IMR-90 (cell line): ENCODE data around the gene PTPN22. TPM values are rescaled to one million over a fixed set of nuclear protein-coding genes. Genes with fewer than 3 reads are reported as not detected.

Source experiments
- ATAC-seq: fragments of 200-7000 bp; cut with Tn5 transposase; 2 replicates; pipeline ENCODE4 v1.9.1; 2020; ENCODE audit warnings: low read depth, mild to moderate bottlenecking, moderate library complexity
- BruUV-seq: library from RNA; stranded (reverse); fragments of 400-500 nt; replicated peaks from 2 replicates; lab custom pipeline; 2021; lab: Mats Ljungman, UMichigan
- CTCF ChIA-PET: fragments of 300-600 bp; formaldehyde crosslinking; extraction: SDS; loops from one replicate; lab custom pipeline; 2021; ENCODE audit warnings: antibody characterized with exemption; lab: Yijun Ruan, JAX
- POLR2A ChIA-PET: fragments of 300-600 bp; sonication (Branson Sonifier 250); formaldehyde crosslinking; loops from one replicate; lab custom pipeline; 2022; ENCODE audit warnings: antibody characterized with exemption; ENCODE audit not compliant: unreplicated experiment; lab: Charles Lee
- DNase-seq: peaks from one replicate; pipeline ENCODE4 v3.0.0; 2013
- H2AFZ ChIP-seq: replicated peaks from 2 replicates; pipeline ENCODE3; 2013; ENCODE audit warnings: low read length, mild to moderate bottlenecking; ENCODE audit not compliant: poor library complexity
- H2AK5ac ChIP-seq: 2 replicates; pipeline ENCODE4 v1.6.1; 2013; ENCODE audit warnings: low read depth, low read length, inconsistent platforms
- H2AK9ac ChIP-seq: replicated peaks from 2 replicates; pipeline ENCODE3; 2013; ENCODE audit warnings: mild to moderate bottlenecking, low read depth, low read length, moderate library complexity; ENCODE audit not compliant: poor library complexity
- H2BK120ac ChIP-seq: 2 replicates; pipeline ENCODE4 v1.6.1; 2013; ENCODE audit warnings: low read depth, low read length, inconsistent platforms
- H2BK15ac ChIP-seq: 3 replicates; pipeline ENCODE4 v1.6.1; 2013; ENCODE audit warnings: low read depth, low read length, inconsistent platforms
- H2BK20ac ChIP-seq: 2 replicates; pipeline ENCODE4 v1.6.1; 2013; ENCODE audit warnings: low read depth, mild to moderate bottlenecking, inconsistent platforms, low read length, moderate library complexity
- H2BK5ac ChIP-seq: 2 replicates; pipeline ENCODE4 v1.6.1; 2013; ENCODE audit warnings: mild to moderate bottlenecking, low read depth, low read length, inconsistent platforms; ENCODE audit not compliant: poor library complexity, severe bottlenecking
- H3K14ac ChIP-seq: replicated peaks from 2 replicates; pipeline ENCODE4 v1.6.1; 2013; ENCODE audit warnings: low read depth, low read length, inconsistent platforms
- H3K18ac ChIP-seq: 2 replicates; pipeline ENCODE4 v1.6.1; 2013; ENCODE audit warnings: low read depth, low read length, control low read depth
- H3K23ac ChIP-seq: 2 replicates; pipeline ENCODE4 v1.6.1; 2013; ENCODE audit warnings: low read depth, low read length, inconsistent platforms
- H3K27ac ChIP-seq: 2 replicates; pipeline ENCODE4 v1.5.1; 2013; ENCODE audit warnings: mild to moderate bottlenecking, control low read depth, low read length; ENCODE audit not compliant: insufficient read depth
- H3K27me3 ChIP-seq: 2 replicates; pipeline ENCODE4 v1.6.1; 2013; ENCODE audit warnings: low read length; ENCODE audit not compliant: control insufficient read depth, insufficient read depth
- H3K36me3 ChIP-seq: 2 replicates; pipeline ENCODE4 v1.6.1; 2013; ENCODE audit warnings: low read length, mixed read lengths; ENCODE audit not compliant: control insufficient read depth, insufficient read depth
- H3K4ac ChIP-seq: 2 replicates; pipeline ENCODE4 v1.6.1; 2013; ENCODE audit warnings: low read depth, low read length, inconsistent platforms
- H3K4me1 ChIP-seq: 2 replicates; pipeline ENCODE4 v1.6.1; 2013; ENCODE audit warnings: low read length, mixed read lengths; ENCODE audit not compliant: control insufficient read depth, insufficient read depth
- H3K4me2 ChIP-seq: 2 replicates; pipeline ENCODE4 v1.6.1; 2013; ENCODE audit warnings: low read depth, mild to moderate bottlenecking, control low read depth, low read length, moderate library complexity
- H3K4me3 ChIP-seq: 2 replicates; pipeline ENCODE4 v1.5.1; 2013; ENCODE audit warnings: low read depth, mild to moderate bottlenecking, control low read depth, low read length, moderate library complexity; ENCODE audit not compliant: insufficient read depth
- H3K56ac ChIP-seq: 2 replicates; pipeline ENCODE4 v1.6.1; 2013; ENCODE audit warnings: low read length, inconsistent platforms; ENCODE audit not compliant: insufficient read depth; ENCODE audit errors: extremely low read depth
- H3K79me1 ChIP-seq, 2 experiments: 2 replicates each; pipeline ENCODE4 v1.6.1; 2013; ENCODE audit warnings: low read length in 2 of 2, inconsistent platforms in 1 of 2, low read depth in 1 of 2
- H3K9ac ChIP-seq: 2 replicates; pipeline ENCODE4 v1.6.1; 2013; ENCODE audit warnings: low read depth, low read length, control low read depth
- H3K9me1 ChIP-seq: 2 replicates; pipeline ENCODE4 v1.6.1; 2013; ENCODE audit warnings: low read length, inconsistent platforms; ENCODE audit not compliant: insufficient read depth
- H3K9me3 ChIP-seq: 2 replicates; pipeline ENCODE4 v1.6.1; 2013; ENCODE audit warnings: low read length; ENCODE audit not compliant: control insufficient read depth, insufficient read depth
- H4K20me1 ChIP-seq: 2 replicates; pipeline ENCODE4 v1.6.1; 2013; ENCODE audit warnings: low read length, inconsistent platforms; ENCODE audit not compliant: insufficient read depth
- H4K5ac ChIP-seq: 2 replicates; pipeline ENCODE4 v1.6.1; 2013; ENCODE audit warnings: mild to moderate bottlenecking, low read depth, low read length, control low read depth
- H4K8ac ChIP-seq, 2 experiments: 2 replicates each; pipeline ENCODE4 v1.6.1; 2013; ENCODE audit warnings: low read depth in 2 of 2, low read length in 2 of 2, control low read depth in 1 of 2, inconsistent platforms in 1 of 2
- H4K91ac ChIP-seq: 2 replicates; pipeline ENCODE4 v1.6.1; 2013; ENCODE audit warnings: low read depth, low read length, inconsistent platforms; ENCODE audit not compliant: insufficient read depth
- CTCF ChIP-seq: conservative IDR thresholded peaks from 2 replicates; pipeline ENCODE4 v1.5.1; 2012; ENCODE audit warnings: mild to moderate bottlenecking, low read depth, low read length, improper control_type of control experiment
- FOS ChIP-seq: fragments of 150-350 bp; IDR thresholded peaks from 2 replicates; pipeline ENCODE4 v1.6.1; 2016; ENCODE audit warnings: low read depth, low read length
- MXI1 ChIP-seq: IDR thresholded peaks from 2 replicates; pipeline ENCODE4 v1.6.1; 2012; ENCODE audit warnings: low read depth, mild to moderate bottlenecking, low read length, moderate library complexity, borderline replicate concordance
- RFX5 ChIP-seq: IDR thresholded peaks from 2 replicates; pipeline ENCODE4 v1.8.0; 2012; ENCODE audit warnings: low read depth, mild to moderate bottlenecking, low read length, moderate library complexity
- WGBS, 2 experiments: methylation state at CpG; one replicate each; pipeline versions ENCODE4 v1.1.5 to v1.1.7; 2013; ENCODE audit warnings: missing lambda C conversion rate in 2 of 2; ENCODE audit not compliant: insufficient read length in 1 of 2; ENCODE audit errors: extremely low coverage in 2 of 2; 5-methylcytosine and 5-hydroxymethylcytosine counted together
- dilution Hi-C: fragments of 300-500 bp; cut with HindIII; formaldehyde crosslinking; loops from one replicate; pipeline ENCODE4 v1.14.3; 2018; ENCODE audit warnings: low sequenced_read_pairs; ENCODE audit not compliant: unreplicated experiment
- in situ Hi-C: fragments of 300-500 bp; cut with MboI; formaldehyde crosslinking; loops from 3 replicates; pipeline ENCODE4 v1.14.3; 2019; ENCODE audit warnings: low sequenced_read_pairs, inconsistent platforms, mixed read lengths
- intact Hi-C: fragments of 100-400 bp; cut with micrococcal nuclease; formaldehyde crosslinking; loops from 2 replicates; pipeline ENCODE4 v1.10.0; 2022
- polyA plus RNA-seq, 3 experiments: library from polyadenylated mRNA; depleted of rRNA; stranded (reverse); fragments of >200 nt; gene quantifications; 2 replicates each; pipeline ENCODE4 v1.2.3, GENCODE V29; 2012; ENCODE audit warnings: low replicate concordance in 1 of 3
- total RNA-seq: library from RNA; depleted of rRNA; stranded (reverse); fragments of >200 nt; gene quantifications from 2 replicates; pipeline ENCODE4 v1.2.3, GENCODE V29; 2012

PTPN22 gene
- total and polyA plus RNA-seq, 2 of the 4 experiments (the other 2 are of a cell fraction), result 0.14 to 0.18 TPM

GRCh38 chr1:113876176-113876575, 4.7 kb upstream of the PTPN22 start:
- H4K5ac ChIP-seq, result no peak overlapping the region
- H3K36me3 ChIP-seq, result no peaks in the 10 kb centered on the region
- no peak overlapping the region for H2AK9ac ChIP-seq
- ChIA-PET CTCF (interaction anchor here (0.7 kb wide), 1 partner anchor 178 kb away, joined by 6 read pairs; no protein-coding TSS in a partner anchor), POLR2A (no interaction called here)
- DNase-seq, result no peak
- no peak for TF ChIP-seq FOS
- TF ChIP-seq CTCF, result no peak
- no peak for TF ChIP-seq MXI1
- no peak for TF ChIP-seq RFX5
- H3K14ac ChIP-seq, result no peak overlapping the region
- no peaks in the 10 kb centered on the region for H4K20me1 ChIP-seq
- H3K23ac ChIP-seq, result no peak overlapping the region
- H4K91ac ChIP-seq, result no peak overlapping the region
- ATAC-seq, result no peak
- no peaks in the 10 kb centered on the region for H3K79me1 ChIP-seq
- no peak overlapping the region for H2BK20ac ChIP-seq
- H3K9ac ChIP-seq, result no peak overlapping the region
- dilution Hi-C loops (no loop called here), in situ Hi-C loops (no loop called here), intact Hi-C loops (no loop called here)
- no peak overlapping the region for H2BK15ac ChIP-seq
- H3K27ac ChIP-seq, result no peak overlapping the region
- no peak overlapping the region for H3K56ac ChIP-seq
- H2AFZ ChIP-seq, result no peak overlapping the region
- H4K8ac ChIP-seq, result no peak overlapping the region
- 86% methylated on average over 1 of the region's 5 CpGs; no CpG with 5 or more reads in 1 of the 2 experiments for WGBS, 2 experiments
- no peak overlapping the region for H3K4me3 ChIP-seq
- H2BK5ac ChIP-seq, result no peak overlapping the region
- no peaks in the 10 kb centered on the region for H3K9me3 ChIP-seq
- no TSS peak for BruUV-seq
- no peak overlapping the region for H3K18ac ChIP-seq
- H2AK5ac ChIP-seq, result no peak overlapping the region
- peaks cover 3% of the 10 kb centered on the region; the same call in 1 of the 2 replicates for H3K9me1 ChIP-seq
- H3K4me2 ChIP-seq, result no peak overlapping the region
- H2BK120ac ChIP-seq, result no peak overlapping the region
- H3K4me1 ChIP-seq, result 0 out of 2 replicates have a peak, but pooled peaks cover 2% of the 10 kb centered on the region
- no peaks in the 10 kb centered on the region for H3K27me3 ChIP-seq
- no peak overlapping the region for H3K4ac ChIP-seq
